HL-60 (cell line): ENCODE data around the gene TALDO1.

Source experiments
- DNase-seq, 2 experiments: peaks; one replicate each; pipeline ENCODE4 v3.0.0-alpha.2; 2010 to 2020; ENCODE audit warnings: low read depth in 1 of 2, low spot score in 1 of 2
- H3K27ac ChIP-seq: fragments of 250-450 bp; sonication (Bioruptor Pico); replicated peaks from 2 replicates; pipeline ENCODE4 v1.5.1; 2020; ENCODE audit warnings: mild to moderate bottlenecking, moderate library complexity
- H3K27me3 ChIP-seq: fragments of 250-450 bp; sonication (Bioruptor Pico); 2 replicates; pipeline ENCODE4 v1.5.1; 2021; ENCODE audit warnings: mild to moderate bottlenecking, moderate library complexity; ENCODE audit not compliant: insufficient read depth, poor library complexity, severe bottlenecking
- H3K4me3 ChIP-seq: replicated peaks from 2 replicates; pipeline ENCODE4 v1.5.1; 2011; ENCODE audit warnings: mild to moderate bottlenecking, control low read depth, low read length; ENCODE audit not compliant: insufficient read depth
- CTCF ChIP-seq: IDR thresholded peaks from one replicate; pipeline ENCODE4 v1.5.1; 2011; ENCODE audit warnings: low read length, control low read depth, inconsistent platforms; ENCODE audit not compliant: insufficient read depth
- GABPA ChIP-seq: IDR thresholded peaks from 2 replicates; pipeline ENCODE4 v1.6.1; 2012; ENCODE audit warnings: low read depth
- POLR2AphosphoS5 ChIP-seq: IDR thresholded peaks from 2 replicates; pipeline ENCODE4 v1.6.1; 2012; ENCODE audit warnings: low read depth
- REST ChIP-seq: IDR thresholded peaks from 2 replicates; pipeline ENCODE4 v1.6.1; 2012; ENCODE audit warnings: low read depth; ENCODE audit not compliant: insufficient replicate concordance
- SPI1 ChIP-seq: IDR thresholded peaks from 2 replicates; pipeline ENCODE4 v1.6.1; 2012; ENCODE audit warnings: low read depth, mild to moderate bottlenecking, borderline replicate concordance
- long read RNA-seq: library from polyadenylated mRNA; unstranded; transcript quantifications from one replicate; pipeline ENCODE4 v2.0.0, GENCODE V29; 2020

Gene TALDO1
- long read RNA-seq, transcript TALDO1-201 (8 exons, 1,346 nt): major isoform, 494 of 522 reads
- long read RNA-seq, partial matches to known transcripts: 4 of 522 reads
- long read RNA-seq, other reads (novel, unspliced or antisense): 23 of 522 reads

GRCh38 chr11:747158-748006 lies at the start of gene TALDO1:
TSS of gene TALDO1 (plus strand) at chr11:747464. CDS start at chr11:747482, 18 bp downstream.
- Histone ChIP-seq H3K4me3 (peak within 1 kb of the TSS; percentile 91), H3K27me3 (no peaks in the 10 kb centered on the region), H3K27ac (peak within 1 kb of the TSS; percentile 92)
- TF ChIP-seq CTCF (no peak), SPI1 (no peak), POLR2AphosphoS5 (no peak; the same call in none of the 2 replicates), GABPA (no peak), REST (no peak)
- DNase-seq: peak; percentile 77 to 91

- peak in 1 of 2 experiments; percentile 50 for DNase-seq
- Histone ChIP-seq H3K27ac (peak overlapping the region; percentile 100), H3K27me3 (no peaks in the 10 kb centered on the region), H3K4me3 (peak overlapping the region; percentile 14)
- TF ChIP-seq POLR2AphosphoS5 (no peak), CTCF (no peak), REST (no peak), SPI1 (no peak), GABPA (no peak)
These were observed 49.4 kb upstream of the TALDO1 start for GRCh38 chr11:697811-698311.

GRCh38 chr11:698493-699115 lies 48.7 kb upstream of the TALDO1 start:
- no peak for DNase-seq
- TF ChIP-seq CTCF (no peak), SPI1 (no peak), GABPA (no peak), REST (no peak), POLR2AphosphoS5 (no peak)
- no peak overlapping the region for H3K27ac ChIP-seq
- H3K4me3 ChIP-seq: no peak overlapping the region
- H3K27me3 ChIP-seq: no peaks in the 10 kb centered on the region
